ENCODE measurements around the gene CLIC6. TPM values are rescaled to one million over a fixed set of nuclear protein-coding genes. Genes with fewer than 3 reads are reported as not detected.

CLIC6 gene
- under 1 TPM; 0.10 to 0.12 TPM for total RNA-seq

GRCh38 chr21:34668803-34669148, at the start of gene CLIC6:
Gene CLIC6 (plus strand): TSS chr21:34668994. CDS start chr21:34669389, 395 bp downstream.
- no peak for DNase-seq
- CTCF ChIA-PET = no interaction called here
- Mint-ChIP-seq H3K4me3 (peak within 1 kb of the TSS; percentile 55), H3K9me3 (no peaks in the 10 kb centered on the region), H3K4me1 (ENCODE audit: low read depth) (peaks cover 12% of the 10 kb centered on the region), H3K27ac (no peak within 1 kb of the TSS), H3K27me3 (ENCODE audit: low read depth) (peaks cover 39% of the 10 kb centered on the region), H3K36me3 (ENCODE audit: low read depth) (no peaks in the 10 kb centered on the region)
- intact Hi-C loops (cut with micrococcal nuclease) = no loop called here

- H3K4me1 Mint-ChIP-seq (ENCODE audit: low read depth) = peaks cover 3% of the 10 kb centered on the region
- CTCF ChIA-PET = interaction anchor here (0.9 to 2.0 kb wide), 3 partner anchors 11 to 252 kb away, joined by 3 to 9 read pairs (median 4); no protein-coding TSS in a partner anchor
- H3K9me3 Mint-ChIP-seq = no peaks in the 10 kb centered on the region
Measured at GRCh38 chr21:34619841-34620665, 48.7 kb upstream of the CLIC6 start.

GRCh38 chr21:34621434-34622350, 47.1 kb upstream of the CLIC6 start:
- no peaks in the 10 kb centered on the region for H3K36me3 Mint-ChIP-seq (ENCODE audit: low read depth)
- CTCF ChIA-PET = interaction anchor here (1.1 to 2.1 kb wide), 5 partner anchors 9 to 259 kb away, joined by 3 to 9 read pairs (median 5); no protein-coding TSS in a partner anchor
- intact Hi-C loops (cut with micrococcal nuclease) = no loop called here
- no peaks in the 10 kb centered on the region for H3K4me1 Mint-ChIP-seq (ENCODE audit: low read depth)
- no peak overlapping the region for H3K4me3 Mint-ChIP-seq
- no peak for DNase-seq
- no peak overlapping the region for H3K27ac Mint-ChIP-seq
- no peaks in the 10 kb centered on the region for H3K9me3 Mint-ChIP-seq
- peaks cover 7% of the 10 kb centered on the region for H3K27me3 Mint-ChIP-seq (ENCODE audit: low read depth)

More at GRCh38 chr21:34619841-34620665, 48.7 kb upstream of the CLIC6 start:
- DNase-seq = no peak
- intact Hi-C loops (cut with micrococcal nuclease) = loop anchor here (5.0 kb wide), 1 partner anchor 703 kb away; the partner anchor contains the start of gene ATP5PO
- H3K36me3 Mint-ChIP-seq (ENCODE audit: low read depth) = no peaks in the 10 kb centered on the region
- H3K27me3 Mint-ChIP-seq (ENCODE audit: low read depth) = peaks cover 3% of the 10 kb centered on the region
- no peak overlapping the region for H3K27ac Mint-ChIP-seq
- no peak overlapping the region for H3K4me3 Mint-ChIP-seq

GRCh38 chr21:34623516-34623915, 45.3 kb upstream of the CLIC6 start:
- Mint-ChIP-seq H3K36me3 (ENCODE audit: low read depth) (no peaks in the 10 kb centered on the region), H3K4me1 (ENCODE audit: low read depth) (no peaks in the 10 kb centered on the region), H3K9me3 (no peaks in the 10 kb centered on the region), H3K27me3 (ENCODE audit: low read depth) (peaks cover 7% of the 10 kb centered on the region), H3K4me3 (no peak overlapping the region), H3K27ac (no peak overlapping the region)
- DNase-seq = no peak
- CTCF ChIA-PET = interaction anchor here (0.7 to 2.1 kb wide), 2 partner anchors 8 to 21 kb away, joined by 3 to 7 read pairs; no protein-coding TSS in a partner anchor
- intact Hi-C loops (cut with micrococcal nuclease) = no loop called here

- DNase-seq = no peak
- no peaks in the 10 kb centered on the region for H3K9me3 Mint-ChIP-seq
- H3K27ac Mint-ChIP-seq = no peak overlapping the region
- H3K4me3 Mint-ChIP-seq = no peak overlapping the region
- no peaks in the 10 kb centered on the region for H3K36me3 Mint-ChIP-seq (ENCODE audit: low read depth)
- intact Hi-C loops (cut with micrococcal nuclease) = no loop called here
- CTCF ChIA-PET = interaction anchor here (1.3 to 2.6 kb wide), 3 partner anchors 9 to 118 kb away, joined by 3 to 9 read pairs (median 5); no protein-coding TSS in a partner anchor
- peaks cover 7% of the 10 kb centered on the region for H3K27me3 Mint-ChIP-seq (ENCODE audit: low read depth)
- no peaks in the 10 kb centered on the region for H3K4me1 Mint-ChIP-seq (ENCODE audit: low read depth)
Measured at GRCh38 chr21:34625030-34625593, 43.7 kb upstream of the CLIC6 start.

GRCh38 chr21:34626131-34626530, 42.7 kb upstream of the CLIC6 start:
- H3K27ac Mint-ChIP-seq = no peak overlapping the region
- H3K27me3 Mint-ChIP-seq (ENCODE audit: low read depth) = peaks cover 7% of the 10 kb centered on the region
- intact Hi-C loops (cut with micrococcal nuclease) = no loop called here
- H3K4me1 Mint-ChIP-seq (ENCODE audit: low read depth) = no peaks in the 10 kb centered on the region
- DNase-seq = no peak
- CTCF ChIA-PET = interaction anchor here (1.6 to 2.9 kb wide), 3 partner anchors 10 to 119 kb away, joined by 5 to 9 read pairs (median 9); no protein-coding TSS in a partner anchor
- no peak overlapping the region for H3K4me3 Mint-ChIP-seq
- H3K9me3 Mint-ChIP-seq = no peaks in the 10 kb centered on the region
- H3K36me3 Mint-ChIP-seq (ENCODE audit: low read depth) = no peaks in the 10 kb centered on the region

GRCh38 chr21:34630536-34631143, 38.2 kb upstream of the CLIC6 start:
- Mint-ChIP-seq H3K4me1 (ENCODE audit: low read depth) (no peaks in the 10 kb centered on the region), H3K9me3 (no peaks in the 10 kb centered on the region), H3K4me3 (no peak overlapping the region), H3K36me3 (ENCODE audit: low read depth) (no peaks in the 10 kb centered on the region), H3K27me3 (ENCODE audit: low read depth) (peaks cover 7% of the 10 kb centered on the region), H3K27ac (no peak overlapping the region)
- peak; percentile 43 for DNase-seq
- CTCF ChIA-PET = interaction anchor here (0.6 to 2.3 kb wide), 22 partner anchors 8 to 472 kb away, joined by 3 to 13 read pairs (median 4); partner anchors contain the start of gene RCAN1
- intact Hi-C loops (cut with micrococcal nuclease) = loop anchor here (1.0 kb wide), 2 partner anchors 120 to 268 kb away; no protein-coding TSS in a partner anchor

- CTCF ChIA-PET = interaction anchor here (0.6 to 2.3 kb wide), 9 partner anchors 16 to 1207 kb away, joined by 3 to 13 read pairs (median 4); no protein-coding TSS in a partner anchor
- H3K4me3 Mint-ChIP-seq = no peak overlapping the region
- no peak overlapping the region for H3K27ac Mint-ChIP-seq
- H3K4me1 Mint-ChIP-seq (ENCODE audit: low read depth) = no peaks in the 10 kb centered on the region
- intact Hi-C loops (cut with micrococcal nuclease) = no loop called here
- no peaks in the 10 kb centered on the region for H3K36me3 Mint-ChIP-seq (ENCODE audit: low read depth)
- H3K9me3 Mint-ChIP-seq = no peaks in the 10 kb centered on the region
- H3K27me3 Mint-ChIP-seq (ENCODE audit: low read depth) = peaks cover 3% of the 10 kb centered on the region
- DNase-seq = no peak
Measured at GRCh38 chr21:34632498-34632897, 36.3 kb upstream of the CLIC6 start.

- H3K4me1 Mint-ChIP-seq (ENCODE audit: low read depth) = peaks cover 10% of the 10 kb centered on the region
- H3K4me3 Mint-ChIP-seq = no peak overlapping the region
- CTCF ChIA-PET = interaction anchor here (0.6 to 0.7 kb wide), 2 partner anchors 62 to 441 kb away, joined by 3 read pairs; no protein-coding TSS in a partner anchor
- intact Hi-C loops (cut with micrococcal nuclease) = no loop called here
- DNase-seq = no peak
- H3K36me3 Mint-ChIP-seq (ENCODE audit: low read depth) = no peaks in the 10 kb centered on the region
- no peaks in the 10 kb centered on the region for H3K9me3 Mint-ChIP-seq
- H3K27ac Mint-ChIP-seq = no peak overlapping the region
- peaks cover 3% of the 10 kb centered on the region for H3K27me3 Mint-ChIP-seq (ENCODE audit: low read depth)
Measured at GRCh38 chr21:34635307-34635706, 33.5 kb upstream of the CLIC6 start.

GRCh38 chr21:34636961-34637360, 31.8 kb upstream of the CLIC6 start:
- CTCF ChIA-PET = interaction anchor here (1.3 to 1.9 kb wide), 5 partner anchors 9 to 274 kb away, joined by 4 to 5 read pairs (median 4); no protein-coding TSS in a partner anchor
- H3K27me3 Mint-ChIP-seq (ENCODE audit: low read depth) = peaks cover 3% of the 10 kb centered on the region
- H3K4me1 Mint-ChIP-seq (ENCODE audit: low read depth) = peaks cover 18% of the 10 kb centered on the region
- H3K9me3 Mint-ChIP-seq = no peaks in the 10 kb centered on the region
- H3K4me3 Mint-ChIP-seq = no peak overlapping the region
- no peak for DNase-seq
- no peak overlapping the region for H3K27ac Mint-ChIP-seq
- H3K36me3 Mint-ChIP-seq (ENCODE audit: low read depth) = no peaks in the 10 kb centered on the region
- intact Hi-C loops (cut with micrococcal nuclease) = no loop called here

GRCh38 chr21:34639250-34639649, 29.5 kb upstream of the CLIC6 start:
- CTCF ChIA-PET = interaction anchor here (0.7 to 1.2 kb wide), 2 partner anchors 8 to 1010 kb away, joined by 3 read pairs; no protein-coding TSS in a partner anchor
- no peaks in the 10 kb centered on the region for H3K9me3 Mint-ChIP-seq
- no peaks in the 10 kb centered on the region for H3K36me3 Mint-ChIP-seq (ENCODE audit: low read depth)

More at GRCh38 chr21:34639250-34639649, 29.5 kb upstream of the CLIC6 start:
- Mint-ChIP-seq H3K4me3 (no peak overlapping the region), H3K27ac (no peak overlapping the region), H3K27me3 (ENCODE audit: low read depth) (no peaks in the 10 kb centered on the region), H3K4me1 (ENCODE audit: low read depth) (peaks cover 18% of the 10 kb centered on the region)
- intact Hi-C loops (cut with micrococcal nuclease) = no loop called here
- DNase-seq = no peak
